Stimulated activated CD8-positive, alpha-beta memory T cell treated with anti-CD3 and anti-CD28 coated beads, Interleukin-15, amount 100 ng/mL, for 48 hours (primary cell): ENCODE results near the gene AUTS2.

Source experiments
- DNase-seq, 2 donors: peaks; one replicate each; pipeline ENCODE4 v3.0.0-alpha.2; 2020; ENCODE audit warnings: low read depth in 2 of 2

AUTS2 gene

DNA sequence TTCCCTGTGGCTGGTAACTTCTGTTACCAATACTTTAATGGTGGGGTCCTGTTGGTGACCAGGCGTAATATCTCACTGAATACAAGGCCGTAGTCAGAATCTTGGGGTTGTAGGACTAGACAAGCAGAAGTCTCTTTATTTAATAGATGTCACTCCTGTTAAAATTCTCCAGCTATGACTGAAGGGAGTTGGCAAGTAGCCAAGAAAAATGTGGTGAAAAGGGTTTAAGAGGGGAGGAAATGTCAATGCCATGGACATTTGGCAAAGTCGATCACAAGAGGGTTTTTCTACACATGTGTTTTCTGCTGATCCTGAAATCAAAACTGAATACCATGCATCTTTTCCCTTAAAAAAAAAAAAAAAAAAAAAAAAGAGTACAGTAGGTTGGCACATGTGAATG, 533.5 kb downstream of the AUTS2 start:
- no peak for DNase-seq

DNA sequence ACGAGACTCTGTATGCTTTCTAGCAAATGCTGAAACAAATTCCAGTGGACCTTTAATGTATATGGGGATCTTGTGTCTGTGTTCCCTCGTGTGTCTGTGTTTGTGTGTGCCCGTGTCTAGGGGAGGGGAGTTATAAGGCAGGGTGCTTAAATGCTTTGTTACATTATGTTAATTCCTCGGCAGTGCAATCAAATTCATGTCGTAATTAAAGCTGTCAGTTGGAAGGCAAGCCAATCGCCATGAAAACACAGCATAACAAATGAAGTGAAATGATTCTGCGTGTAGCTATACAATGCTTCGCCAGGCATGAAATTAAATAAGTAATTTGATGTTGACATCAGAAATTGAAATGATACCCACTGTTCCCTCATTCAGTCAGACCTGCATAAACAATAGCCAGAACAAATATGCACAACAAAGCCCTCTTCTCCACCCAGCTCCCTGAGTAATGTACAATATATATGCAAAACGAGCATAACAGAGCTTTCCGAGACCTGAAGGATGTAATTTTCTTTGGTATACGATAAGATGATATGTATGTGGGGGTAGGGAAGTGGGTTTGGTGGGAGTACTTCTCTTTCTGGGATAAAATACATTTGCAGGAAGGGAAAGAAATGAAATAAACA, 534.1 kb downstream of the AUTS2 start:
- no peak for DNase-seq

DNA sequence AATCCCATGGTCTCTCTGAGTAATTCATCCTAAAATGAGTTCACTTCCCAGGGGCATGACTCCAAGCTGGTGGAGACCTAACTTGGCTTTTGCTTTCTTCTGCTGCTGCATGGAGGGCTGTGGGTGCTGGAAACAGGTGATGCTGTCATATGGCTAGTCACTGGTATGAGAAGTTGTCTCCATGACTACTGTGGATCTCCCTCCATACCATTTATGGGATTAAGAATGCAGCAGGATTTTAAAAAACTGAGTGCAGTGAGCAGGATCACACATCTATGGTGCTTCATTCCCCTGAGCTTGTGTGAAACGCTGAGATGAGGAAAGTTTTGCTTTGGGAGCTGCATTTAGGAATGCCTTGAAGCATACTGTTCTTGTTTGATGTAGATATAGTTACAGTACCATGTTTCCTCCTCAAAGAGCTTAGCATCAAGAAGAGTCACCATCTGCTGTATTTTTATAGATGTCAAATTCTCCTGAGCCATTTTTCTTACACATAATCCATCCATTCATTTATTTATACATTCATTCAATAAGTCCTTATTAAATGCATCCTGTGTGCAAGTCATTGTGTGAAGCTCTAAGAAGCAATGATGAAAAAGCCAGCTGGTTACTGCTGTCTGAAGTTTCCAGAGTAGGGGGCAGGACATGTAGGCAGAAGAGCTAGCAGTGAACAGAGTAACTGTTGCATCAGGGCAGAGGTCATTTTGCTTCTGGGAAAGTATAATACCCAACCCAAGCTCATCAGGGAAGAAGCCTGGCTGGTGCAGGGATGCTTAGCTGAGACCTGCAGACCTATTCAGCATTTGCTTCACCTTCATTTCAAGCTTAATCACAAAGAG, 534.8 kb downstream of the AUTS2 start:
- DNase-seq = no peak

DNA sequence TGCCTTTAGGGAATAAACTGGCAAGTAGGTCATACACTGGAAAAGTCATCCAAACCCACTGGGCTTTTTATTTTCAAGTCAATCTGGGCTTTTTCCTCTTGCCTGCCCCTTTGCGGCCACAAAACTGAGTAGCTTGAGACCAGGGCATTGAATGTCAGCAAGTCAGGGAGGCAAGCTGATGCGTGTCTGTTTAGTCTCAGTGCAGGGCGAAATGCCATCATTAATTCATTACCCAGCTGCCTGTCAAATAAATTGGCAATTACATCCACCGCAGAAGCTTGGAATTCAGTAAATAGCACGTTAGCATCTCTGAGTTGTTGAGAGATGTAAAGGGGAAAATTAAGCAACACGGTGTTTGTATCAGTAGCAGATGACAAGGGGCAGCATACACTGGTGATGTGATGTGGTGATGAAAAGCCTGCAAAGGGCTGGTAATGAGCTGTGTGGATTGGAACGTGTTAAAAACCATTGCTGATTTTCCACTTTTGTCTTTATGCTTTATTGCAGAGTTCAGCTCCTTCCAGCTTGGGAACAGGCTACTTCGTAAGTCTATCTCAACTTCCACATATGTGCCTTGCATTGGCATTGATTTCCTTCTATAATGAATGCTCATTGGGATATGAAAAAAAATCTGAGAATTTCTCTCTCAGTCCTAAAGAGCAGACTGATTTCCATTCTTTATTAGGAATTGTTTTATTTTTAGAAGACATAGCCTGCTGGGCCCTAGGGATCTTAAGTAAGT, 535.9 kb downstream of the AUTS2 start:
- DNase-seq = no peak

DNA sequence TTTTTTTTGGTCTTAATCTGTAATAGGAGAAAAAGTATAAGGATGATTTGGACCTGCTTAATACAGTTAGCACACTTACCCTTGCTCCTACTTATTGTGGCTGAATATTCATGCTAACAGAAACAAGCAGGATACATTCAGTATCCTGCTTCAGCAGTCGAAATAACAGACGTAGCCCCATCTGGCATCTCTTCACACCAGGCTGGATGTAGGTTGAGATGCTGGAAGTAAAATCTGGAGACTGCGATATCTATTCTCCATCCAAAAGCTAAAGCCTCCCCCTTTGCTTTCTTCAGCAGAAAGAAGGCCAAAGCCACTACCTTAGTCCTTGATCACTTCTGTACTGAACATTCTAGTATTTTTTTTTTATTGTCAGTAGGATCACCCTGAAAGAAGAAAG, 537.4 kb downstream of the AUTS2 start:
- no peak for DNase-seq

DNA sequence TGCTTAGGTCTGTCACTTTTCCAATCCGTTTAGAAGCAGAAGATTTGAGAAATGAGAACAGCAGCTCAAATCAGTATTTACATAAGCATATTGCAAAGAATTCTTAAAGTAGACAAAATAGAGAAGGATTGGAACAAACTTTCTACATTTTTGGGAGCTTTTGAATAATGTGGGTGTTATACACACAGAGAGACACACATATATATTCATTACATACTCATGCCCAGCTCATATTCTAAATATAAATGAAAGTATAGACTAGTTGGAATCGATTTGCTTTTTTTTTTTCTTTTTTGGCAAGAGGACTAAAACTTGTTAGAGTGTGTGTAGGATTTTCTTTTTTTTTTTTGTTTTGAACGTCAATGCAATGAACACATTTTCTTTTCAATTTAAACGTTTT, 538.9 kb downstream of the AUTS2 start:
- DNase-seq = no peak

DNA sequence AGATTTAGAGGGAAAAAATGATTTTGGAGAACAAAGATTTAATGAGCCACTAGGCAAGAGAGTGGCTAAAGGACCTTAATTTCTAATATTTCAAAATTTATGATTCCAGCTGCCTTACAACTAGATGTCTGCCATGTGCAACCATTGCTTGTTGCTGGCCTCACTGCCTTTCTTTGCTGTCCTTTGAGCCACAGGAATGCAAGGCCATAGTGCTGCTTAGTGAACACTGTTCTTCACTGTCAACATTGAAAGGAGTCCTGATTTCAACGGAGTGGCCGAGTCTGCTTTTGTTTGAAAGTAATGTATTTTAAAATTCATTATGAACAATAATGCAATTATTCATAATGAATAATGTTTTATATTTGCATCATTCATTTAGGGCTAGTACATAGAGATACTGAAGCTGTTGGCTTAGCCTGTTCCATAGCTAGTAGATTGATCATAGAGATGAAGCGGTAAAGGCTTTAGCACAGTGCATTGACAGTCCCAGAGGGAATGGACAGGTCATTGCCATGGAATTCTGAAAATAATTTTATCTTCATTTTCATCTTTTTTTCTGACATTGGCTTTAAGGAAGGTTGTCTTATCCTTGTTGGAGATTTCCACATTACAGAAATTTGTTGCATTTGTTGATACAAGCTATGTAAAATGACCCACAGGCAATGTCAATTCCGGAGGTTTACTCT, 544.1 kb downstream of the AUTS2 start:
- DNase-seq = no peak

DNA sequence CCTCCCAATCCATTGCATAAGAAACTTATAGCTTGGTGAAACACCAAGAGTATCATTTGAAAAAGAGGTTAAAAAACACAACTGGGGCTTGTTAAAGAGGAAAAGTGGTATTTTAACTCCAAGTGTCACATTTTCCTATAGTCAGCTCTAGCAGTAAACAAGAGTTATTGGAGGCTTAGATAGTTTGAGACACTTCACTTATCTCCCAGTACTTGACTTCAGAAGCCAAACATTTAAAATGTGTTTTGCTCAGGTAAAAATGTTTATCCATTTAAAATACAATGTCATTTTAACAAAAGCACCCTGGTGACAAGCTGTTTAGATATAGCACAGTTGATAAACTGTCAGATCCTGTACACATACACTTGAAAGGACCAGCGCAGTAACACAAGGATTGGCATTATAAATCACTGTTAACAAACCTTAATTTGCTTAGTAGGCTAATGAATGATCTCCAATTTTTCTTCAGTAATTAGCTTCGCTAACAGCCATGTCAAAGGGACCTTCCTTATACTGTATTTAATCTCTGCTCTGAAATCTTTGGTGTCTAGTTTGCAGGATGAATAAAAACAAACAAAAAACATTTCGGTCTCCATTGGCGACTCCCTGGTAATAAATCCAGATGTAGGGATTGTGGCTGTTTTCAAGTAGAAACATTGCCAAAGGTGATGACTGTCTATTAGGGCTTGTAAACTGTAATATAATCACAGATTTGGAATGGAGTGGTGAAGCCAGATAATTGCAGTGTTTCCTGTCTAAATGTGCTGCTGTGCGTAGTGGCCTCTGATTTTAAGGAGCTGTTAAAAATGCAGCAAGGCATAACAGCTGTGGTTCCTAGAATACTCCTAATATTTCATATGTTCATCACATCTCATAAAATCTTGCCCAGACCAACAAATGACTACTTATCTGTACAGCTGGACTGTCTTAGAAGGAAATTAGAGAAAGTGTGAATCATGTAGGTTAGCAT, 545.1 kb downstream of the AUTS2 start:
- no peak for DNase-seq

DNA sequence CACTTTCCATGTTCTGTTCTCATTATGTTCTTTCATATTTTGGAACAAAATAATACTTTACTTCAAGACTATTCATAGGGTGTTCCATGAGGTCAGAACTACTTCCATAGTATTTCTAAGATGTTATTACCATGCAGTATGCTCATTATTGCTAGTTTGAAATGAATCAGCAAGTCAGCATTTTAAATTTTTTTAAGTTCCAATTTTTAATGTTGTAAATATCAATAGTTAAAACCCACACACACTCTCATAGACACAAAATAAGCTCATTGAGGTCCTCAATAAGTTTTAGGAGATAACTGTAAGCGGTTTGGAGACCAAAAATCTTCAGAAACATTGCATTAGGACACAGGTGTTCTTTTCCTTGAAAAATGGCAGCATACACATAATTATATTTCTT, 550.7 kb downstream of the AUTS2 start:
- no peak for DNase-seq

DNA sequence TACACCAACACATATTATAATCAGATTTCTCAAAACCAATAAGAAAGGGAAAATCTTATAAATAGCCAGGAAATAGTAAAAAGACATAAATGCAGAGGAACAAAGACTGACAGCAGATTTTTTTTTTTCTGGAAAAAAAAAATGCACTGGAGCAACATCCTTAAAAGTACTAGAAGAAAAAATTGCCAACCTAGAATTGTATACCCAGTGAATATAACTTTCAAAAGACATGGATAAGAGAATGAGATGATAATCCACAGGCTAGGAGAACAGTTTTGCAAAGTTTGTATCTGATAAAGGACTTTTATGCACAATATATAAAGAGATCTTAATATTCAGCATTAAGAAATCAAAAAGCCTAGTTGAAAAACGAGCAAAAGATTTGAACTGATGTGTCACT, 554.0 kb downstream of the AUTS2 start:
- no peak for DNase-seq

DNA sequence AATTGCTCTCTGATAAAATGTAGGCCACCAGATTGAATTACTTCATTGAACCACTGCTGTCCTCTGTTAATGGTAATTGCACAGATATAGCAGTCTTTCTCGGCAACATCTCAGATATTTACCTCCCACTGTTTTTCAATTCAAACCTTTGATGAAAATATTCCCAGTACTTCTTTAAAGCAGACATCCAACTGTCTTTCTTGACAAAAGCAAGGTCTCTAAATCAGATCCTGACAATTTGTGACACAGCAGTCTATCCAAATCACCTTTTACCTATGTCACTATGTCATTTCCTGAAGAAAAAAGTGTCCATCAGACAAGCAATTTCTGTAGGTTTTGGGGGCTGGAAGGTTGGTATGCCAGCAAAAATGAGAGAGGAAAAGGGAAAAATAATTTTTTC, 555.7 kb downstream of the AUTS2 start:
- DNase-seq = no peak

DNA sequence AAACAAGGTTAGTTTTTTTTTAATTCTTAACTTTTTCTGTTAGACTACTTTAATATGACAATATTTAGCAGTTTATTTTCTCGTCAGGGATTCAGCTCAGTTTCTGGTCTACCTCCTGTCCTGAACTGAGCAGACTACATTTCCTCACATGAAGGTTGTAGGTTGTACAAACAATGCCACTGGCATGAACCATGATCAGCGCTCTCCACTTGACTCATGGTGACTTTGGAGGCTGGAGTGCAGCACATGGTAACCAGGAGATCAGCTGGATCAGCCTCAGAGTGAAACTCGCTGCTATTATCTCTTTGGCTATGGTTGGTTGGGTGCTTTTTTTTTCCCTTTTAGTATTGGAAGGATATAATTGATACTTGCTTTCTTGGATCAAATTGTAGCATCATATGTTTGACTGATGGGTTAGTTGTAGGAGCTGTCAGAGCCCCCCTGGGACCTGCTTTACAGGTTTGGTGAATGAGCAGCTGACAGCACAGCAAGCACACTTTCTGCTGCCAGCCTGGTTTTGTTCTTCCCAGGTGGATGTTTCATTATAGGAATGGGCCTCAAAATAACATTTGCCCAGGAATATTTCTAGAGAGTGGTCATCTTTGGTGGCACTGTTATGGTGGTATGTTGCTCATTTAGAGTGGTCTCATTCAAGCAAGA, 556.4 kb downstream of the AUTS2 start:
- DNase-seq = no peak

DNA sequence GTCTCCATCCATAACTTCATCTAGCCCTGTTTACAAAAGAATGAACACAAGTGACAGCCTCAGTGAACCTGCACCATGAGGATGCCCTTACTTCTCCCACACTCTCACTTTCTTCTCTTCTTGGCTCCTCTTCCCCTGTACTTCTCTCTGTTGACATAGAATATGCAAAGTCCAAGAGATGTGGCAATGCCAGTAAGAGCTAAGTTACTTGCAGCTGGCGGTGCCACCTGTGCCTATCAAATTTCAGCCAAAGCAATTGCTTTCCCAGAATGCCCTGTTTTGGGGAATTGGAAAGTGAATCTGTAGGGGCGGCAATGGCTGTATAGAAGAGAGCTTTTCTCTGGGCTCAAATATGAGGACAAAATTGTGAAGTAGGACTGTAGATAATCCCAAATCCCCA, 557.8 kb downstream of the AUTS2 start:
- no peak for DNase-seq

DNA sequence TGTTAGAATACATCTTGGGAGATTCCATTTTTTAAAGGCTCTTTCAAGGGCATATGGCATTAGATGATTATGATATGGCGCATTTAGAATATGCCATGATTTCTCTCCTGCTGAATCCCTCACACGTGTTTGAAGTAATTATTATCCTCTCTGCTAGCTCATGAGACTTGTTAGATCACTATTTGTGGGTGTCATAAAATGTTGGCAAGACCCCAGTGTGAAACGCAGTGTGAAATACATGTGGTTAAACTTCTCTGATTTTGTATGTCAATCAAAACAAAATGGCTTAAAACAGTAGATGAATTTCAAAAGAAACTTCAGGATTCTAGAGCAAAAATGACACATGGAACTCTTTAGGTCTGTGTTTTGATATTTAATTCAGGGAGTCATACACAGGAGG, 560.8 kb downstream of the AUTS2 start:
- no peak for DNase-seq

DNA sequence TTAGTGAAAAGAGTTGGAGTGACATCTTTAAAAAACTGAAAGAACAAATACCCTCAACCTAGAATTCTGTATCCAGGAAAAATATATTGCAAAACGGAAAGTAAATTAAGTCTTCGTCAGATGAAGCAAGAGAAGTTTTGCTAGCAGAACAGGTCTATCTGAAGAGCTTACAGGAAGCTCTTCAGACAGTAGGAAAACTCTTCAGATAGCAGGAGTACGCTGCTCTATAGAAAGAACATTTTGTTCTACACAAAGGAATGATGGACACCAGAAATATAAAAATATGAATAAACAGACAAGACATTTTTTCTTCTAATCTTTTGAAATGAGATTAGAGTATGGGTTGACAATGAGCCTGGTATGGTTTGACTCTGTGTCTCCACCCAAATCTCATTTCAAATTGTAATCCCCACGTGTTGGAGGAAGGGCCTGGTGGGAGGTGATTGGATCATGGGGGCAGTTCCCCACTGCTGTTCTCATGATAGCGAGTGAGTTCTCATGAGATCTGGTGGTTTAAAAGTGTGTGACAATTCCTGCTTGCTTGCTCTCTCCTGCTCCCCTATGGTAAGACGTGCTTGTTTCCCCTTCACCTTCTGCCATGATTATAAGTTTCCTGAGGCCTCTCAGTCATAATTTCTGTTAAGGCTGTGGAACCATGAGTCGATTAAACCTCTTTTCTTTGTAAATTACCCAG, 567.3 kb downstream of the AUTS2 start:
- no peak for DNase-seq

DNA sequence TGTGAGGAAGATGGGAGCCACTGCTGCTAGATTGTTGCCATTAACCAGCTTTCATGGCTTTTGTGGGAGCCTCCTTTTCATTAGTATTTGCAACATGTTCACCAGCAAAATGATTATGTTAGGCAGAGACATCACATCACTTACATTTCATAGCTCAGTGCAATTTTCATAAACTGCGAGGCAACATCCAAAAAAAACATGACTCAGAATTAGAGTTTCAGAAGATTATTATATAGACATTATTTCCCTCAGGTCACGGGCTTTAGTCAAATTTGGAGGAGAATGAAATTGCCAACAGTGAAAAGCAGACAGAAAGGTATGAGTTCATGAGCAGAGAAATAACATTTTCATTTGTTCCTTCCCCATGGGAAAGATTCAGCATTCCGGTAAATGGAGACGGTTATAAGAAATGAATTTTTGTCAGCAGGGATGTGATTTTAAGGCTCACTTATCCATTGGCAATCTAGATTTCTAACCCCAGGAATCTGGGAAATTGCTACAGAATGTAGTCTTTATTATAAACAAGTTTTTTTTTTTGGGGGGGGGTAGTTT, 573.2 kb downstream of the AUTS2 start:
- DNase-seq = no peak

DNA sequence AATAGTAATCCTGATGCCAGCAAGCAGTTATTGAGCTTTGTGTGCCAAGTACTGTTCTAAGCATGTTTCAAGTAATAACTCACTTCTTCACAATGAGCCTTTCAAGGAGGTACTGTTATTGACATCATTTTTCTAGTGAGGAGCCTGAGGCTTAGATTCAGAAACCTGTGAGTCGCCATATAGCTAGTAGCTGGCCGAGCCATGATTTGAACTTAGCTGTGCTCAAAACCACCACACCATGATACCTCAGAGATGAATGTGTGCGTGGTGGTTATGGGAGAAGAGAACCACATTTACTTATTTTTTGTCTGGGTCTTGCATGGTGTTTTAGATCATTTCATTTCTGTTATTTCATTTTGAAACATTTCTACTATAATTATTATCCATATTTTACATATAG, 578.9 kb downstream of the AUTS2 start:
- DNase-seq = peak in 1 of 2 donors; percentile 2

DNA sequence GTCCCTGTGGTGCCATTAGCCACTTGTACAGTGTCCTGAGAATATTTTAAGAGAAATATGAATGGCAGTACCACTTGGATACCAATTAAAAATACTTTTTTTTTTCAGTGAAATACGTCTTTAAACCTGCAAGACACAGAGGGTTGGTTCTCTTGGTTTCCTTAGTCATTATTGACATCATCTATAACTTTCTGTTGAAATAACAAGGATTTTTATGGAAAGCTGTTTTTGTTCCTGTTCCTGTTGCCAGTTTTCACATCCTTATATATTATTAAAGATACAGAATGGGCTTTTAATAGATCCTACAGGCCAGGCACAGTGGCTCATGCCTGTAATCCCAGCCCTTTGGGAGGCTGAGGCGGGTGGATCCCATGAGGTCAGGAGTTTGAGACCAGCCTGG, 579.9 kb downstream of the AUTS2 start:
- DNase-seq = no peak

DNA sequence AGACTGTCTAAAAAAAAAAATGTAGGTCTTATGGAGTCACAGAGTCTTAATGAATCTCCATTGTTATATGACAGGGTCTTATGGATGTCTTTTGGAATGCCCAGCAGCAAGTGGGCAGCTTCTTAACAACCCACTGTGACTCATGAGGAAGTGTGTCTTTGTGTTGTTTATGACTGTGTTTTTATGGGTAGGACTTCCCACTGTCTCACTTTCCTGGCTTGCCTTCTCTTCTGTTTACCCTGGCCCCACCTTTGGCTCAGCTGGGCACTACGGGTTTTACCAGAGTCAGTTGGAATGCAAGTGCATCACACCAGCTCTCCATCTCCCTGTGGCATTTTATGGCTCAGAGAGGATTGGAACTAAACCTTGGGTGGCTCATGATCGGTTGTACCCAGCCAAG, 580.5 kb downstream of the AUTS2 start:
- no peak for DNase-seq

DNA sequence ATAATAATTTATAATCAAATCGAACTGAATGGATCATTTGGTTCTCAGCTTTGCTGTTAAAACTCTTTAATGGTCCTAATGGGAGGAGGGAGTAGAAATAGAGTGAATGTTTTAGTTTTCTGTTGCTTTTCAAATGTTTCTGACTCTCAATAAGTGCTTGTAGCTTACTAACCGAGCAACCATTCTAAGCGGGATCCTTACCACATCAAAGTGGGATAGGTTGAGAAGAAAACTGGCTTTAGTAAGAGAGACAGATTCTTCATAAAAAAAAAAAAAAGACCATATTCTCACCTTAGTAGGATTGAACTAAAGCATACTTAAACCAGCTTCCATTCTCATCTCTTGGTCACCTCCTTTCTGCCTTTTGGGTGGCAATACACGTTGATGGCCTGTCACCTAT, 584.2 kb downstream of the AUTS2 start:
- no peak for DNase-seq
